LNCaP clone FGC (cell line): ENCODE measurements around the gene DYNLT4.
"Not testable (repeated sequence)": the region's sequence is repeated elsewhere in the genome, so short reads cannot be mapped to it uniquely, and the experiment has no call there.

Experiments
- DNase-seq: peaks from one replicate; pipeline ENCODE4 v3.0.0-alpha.2; 2011; ENCODE audit warnings: low read depth
- H3K4me3 ChIP-seq: 2 replicates; pipeline ENCODE4 v1.5.1; 2011; ENCODE audit warnings: mild to moderate bottlenecking, low read depth, low read length, control low read depth
- TF ChIP-seq, protein P1 (sequence below): IDR thresholded peaks from 2 replicates; pipeline ENCODE4 v1.5.1; 2012; ENCODE audit warnings: mild to moderate bottlenecking; ENCODE audit not compliant: control insufficient read depth, insufficient read depth; ENCODE audit errors: extremely low read depth

Gene DYNLT4

DNA sequence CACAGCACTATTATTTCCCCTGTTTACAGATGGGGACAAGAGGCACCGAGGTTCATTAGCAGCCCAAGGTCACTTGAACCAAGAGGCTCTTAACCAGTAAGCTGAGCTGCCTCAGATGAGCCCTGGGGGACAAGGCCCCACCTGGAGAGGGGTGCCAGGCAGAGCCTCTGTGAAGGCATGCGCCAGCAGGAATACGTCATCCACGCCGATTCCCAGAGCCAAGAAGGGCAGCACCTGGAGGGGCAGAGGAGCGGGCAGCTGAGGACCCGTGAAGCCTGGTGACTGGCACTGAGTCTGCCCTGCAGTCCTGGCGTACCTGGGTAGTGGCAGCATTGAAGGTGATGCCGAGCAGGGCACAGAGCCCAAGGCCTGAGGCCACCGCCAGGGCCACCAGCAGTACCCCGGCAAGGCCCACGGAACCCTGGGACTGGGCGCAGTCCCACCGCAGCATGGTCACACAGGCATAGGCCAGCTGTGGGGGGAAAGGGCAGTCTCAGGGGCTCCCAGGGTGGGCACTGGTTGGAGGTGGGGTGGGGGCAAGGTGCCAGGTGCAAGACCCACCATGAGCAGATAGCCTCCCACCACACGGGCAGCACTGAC lies 21.8 kb upstream of the DYNLT4 start:
- H3K4me3 ChIP-seq, result no peak overlapping the region
- DNase-seq, result no peak
- TF ChIP-seq, protein P1, sequence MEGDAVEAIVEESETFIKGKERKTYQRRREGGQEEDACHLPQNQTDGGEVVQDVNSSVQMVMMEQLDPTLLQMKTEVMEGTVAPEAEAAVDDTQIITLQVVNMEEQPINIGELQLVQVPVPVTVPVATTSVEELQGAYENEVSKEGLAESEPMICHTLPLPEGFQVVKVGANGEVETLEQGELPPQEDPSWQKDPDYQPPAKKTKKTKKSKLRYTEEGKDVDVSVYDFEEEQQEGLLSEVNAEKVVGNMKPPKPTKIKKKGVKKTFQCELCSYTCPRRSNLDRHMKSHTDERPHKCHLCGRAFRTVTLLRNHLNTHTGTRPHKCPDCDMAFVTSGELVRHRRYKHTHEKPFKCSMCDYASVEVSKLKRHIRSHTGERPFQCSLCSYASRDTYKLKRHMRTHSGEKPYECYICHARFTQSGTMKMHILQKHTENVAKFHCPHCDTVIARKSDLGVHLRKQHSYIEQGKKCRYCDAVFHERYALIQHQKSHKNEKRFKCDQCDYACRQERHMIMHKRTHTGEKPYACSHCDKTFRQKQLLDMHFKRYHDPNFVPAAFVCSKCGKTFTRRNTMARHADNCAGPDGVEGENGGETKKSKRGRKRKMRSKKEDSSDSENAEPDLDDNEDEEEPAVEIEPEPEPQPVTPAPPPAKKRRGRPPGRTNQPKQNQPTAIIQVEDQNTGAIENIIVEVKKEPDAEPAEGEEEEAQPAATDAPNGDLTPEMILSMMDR, result no peak

DNA sequence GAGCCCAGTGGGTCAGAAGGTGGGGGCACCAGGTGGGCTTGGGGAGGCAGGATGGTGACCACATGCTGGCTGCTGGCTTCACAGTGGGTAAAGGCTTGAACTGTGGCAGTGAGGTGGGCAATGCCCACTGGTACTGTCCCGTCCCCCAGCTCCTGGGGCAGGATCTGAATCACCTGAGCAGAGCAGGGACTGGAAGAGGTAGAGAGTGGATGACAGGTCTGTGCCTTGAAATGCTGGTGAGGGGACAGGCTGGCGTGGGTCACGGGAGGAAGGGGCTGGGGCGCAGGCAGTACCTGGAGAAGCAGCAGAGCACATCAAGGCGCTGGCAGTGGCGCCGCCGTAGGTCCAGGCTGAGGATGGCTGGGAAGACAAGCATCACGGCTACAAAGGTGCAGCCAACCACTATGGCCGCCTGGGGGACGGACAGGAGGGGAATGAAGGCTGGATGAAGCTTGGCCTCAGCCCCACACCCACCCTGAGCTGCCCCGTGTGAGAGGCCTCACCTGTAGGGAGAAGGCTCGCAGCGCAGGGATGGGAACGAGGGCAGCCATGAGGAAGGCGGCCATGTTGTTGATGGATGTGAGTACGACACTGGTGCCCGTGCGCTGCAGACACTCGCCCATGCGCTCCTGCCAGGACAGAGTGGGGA lies 21.0 kb upstream of the DYNLT4 start:
- H3K4me3 ChIP-seq, result no peak overlapping the region
- DNase-seq, result no peak
- TF ChIP-seq, protein P1, result no peak

- H3K4me3 ChIP-seq, result no peak overlapping the region
- TF ChIP-seq, protein P1, result no peak
- no peak for DNase-seq
Observed at GRCh38 chr1:44827197-44828002, 20.2 kb upstream of the DYNLT4 start.

- TF ChIP-seq, protein P1, result no peak
- no peak overlapping the region for H3K4me3 ChIP-seq
- no peak for DNase-seq
Observed at GRCh38 chr1:44826375-44827196, 19.4 kb upstream of the DYNLT4 start.

DNA sequence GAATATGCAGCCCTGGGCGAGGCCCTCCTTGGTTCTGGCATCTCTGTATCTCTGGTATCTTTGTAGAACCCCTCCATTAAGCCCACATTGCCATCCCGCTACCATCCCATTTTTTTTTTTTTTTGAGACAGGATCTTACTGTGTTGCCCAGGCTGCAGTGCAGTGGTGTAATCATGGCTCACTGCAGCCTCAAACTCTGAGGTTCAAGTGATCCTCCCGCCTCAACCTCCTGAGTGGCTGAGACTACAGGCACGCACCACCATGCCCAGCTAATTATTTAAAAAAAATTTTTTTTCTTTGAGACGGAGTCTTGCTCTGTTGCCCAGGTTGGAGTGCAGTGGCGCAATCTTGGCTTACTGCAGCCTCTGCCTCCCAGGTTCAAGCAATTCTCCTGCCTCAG lies 17.2 kb upstream of the DYNLT4 start:
- not testable (repeated sequence) for DNase-seq, H3K4me3 ChIP-seq

DNA sequence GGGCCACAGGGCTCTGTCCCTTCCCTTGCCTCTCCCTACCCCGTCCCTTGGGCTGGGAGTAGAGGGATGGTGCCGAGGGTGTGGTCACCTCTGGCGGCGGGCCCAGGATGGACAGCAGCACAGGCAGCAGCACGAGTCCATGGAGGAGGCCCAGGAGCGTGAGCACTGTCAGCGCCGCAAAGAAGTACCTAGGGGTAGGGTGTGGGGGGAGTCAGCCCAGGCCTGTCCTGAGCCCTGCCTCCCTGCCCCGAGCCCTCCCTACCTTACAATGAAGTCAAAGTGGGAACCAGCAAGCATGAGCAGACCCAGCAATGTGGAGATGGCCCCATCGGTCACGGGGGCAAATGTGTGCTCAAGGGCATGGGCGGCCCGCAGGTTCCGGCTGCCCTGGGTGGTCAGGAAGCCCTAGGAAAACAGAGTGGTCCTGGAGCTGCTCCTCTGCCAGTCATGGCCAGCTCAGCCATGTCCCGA lies 15.9 kb upstream of the DYNLT4 start:
- DNase-seq, result no peak
- no peak overlapping the region for H3K4me3 ChIP-seq
- TF ChIP-seq, protein P1, result no peak

DNA sequence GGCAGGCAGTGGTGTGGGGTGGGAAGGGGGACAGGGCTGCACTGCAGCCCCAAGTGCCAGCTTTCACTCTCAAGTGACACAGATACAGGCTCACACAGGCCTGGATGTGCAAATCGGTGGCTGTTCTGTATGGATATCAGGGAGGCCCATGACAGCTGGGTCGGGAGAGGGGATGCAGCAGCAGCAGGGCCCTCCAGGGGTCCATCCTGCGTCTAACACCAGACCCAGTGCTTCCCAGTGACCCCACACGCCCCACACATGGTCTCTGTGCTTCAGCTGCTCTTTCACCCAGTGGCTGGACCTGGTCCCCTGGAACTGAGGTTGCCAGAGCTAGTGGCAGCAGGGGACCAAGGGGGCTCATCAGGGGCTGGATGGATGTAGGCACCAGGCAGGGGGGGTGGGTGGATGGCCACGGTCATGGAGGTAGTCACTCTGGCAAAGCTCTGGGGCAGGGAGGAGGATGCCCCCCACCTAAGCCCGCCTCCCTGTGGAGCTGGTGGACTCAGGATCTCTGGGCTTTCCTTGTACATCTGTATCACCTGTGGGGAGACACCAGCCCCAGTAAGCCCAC lies 15.1 kb upstream of the DYNLT4 start:
- no peak for DNase-seq
- H3K4me3 ChIP-seq, result no peak overlapping the region
- TF ChIP-seq, protein P1, result no peak
